ENCODE data around the gene OSBPL10. TPM values are rescaled to one million over a fixed set of nuclear protein-coding genes. Genes with fewer than 3 reads are reported as not detected.

OSBPL10 gene
- total RNA-seq, 4 donors from 2014 or later, result 18.6 to 33.6 (median 28.8) TPM

DNA sequence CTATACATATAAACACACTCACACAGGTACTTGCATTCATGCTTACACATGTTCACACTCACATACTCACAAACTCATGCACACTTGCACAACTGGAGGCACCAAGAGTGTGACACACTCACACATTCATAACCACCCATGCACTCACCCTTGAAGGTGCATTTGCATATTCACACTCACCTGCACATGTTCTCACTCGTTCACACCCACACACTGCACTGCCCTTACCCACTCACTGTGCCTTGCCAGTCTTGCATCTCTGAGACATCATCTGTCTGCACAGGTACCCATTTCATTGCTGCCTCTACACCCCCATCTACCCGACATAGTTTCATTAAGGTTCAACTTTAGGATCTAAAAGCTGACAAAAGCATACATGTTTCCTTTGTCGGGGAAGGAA is 95.8 kb downstream of the OSBPL10 start:
- H3K36me3 ChIP-seq, result no peaks in the 10 kb centered on the region
- DNase-seq, result no peak
- intact Hi-C loops (cut with DNase I), result no loop called here
- H3K27me3 ChIP-seq, result no peaks in the 10 kb centered on the region
- no peak for TF ChIP-seq POLR2A (IDR thresholded peaks at IDR 0.05)
- TF ChIP-seq, protein P1, sequence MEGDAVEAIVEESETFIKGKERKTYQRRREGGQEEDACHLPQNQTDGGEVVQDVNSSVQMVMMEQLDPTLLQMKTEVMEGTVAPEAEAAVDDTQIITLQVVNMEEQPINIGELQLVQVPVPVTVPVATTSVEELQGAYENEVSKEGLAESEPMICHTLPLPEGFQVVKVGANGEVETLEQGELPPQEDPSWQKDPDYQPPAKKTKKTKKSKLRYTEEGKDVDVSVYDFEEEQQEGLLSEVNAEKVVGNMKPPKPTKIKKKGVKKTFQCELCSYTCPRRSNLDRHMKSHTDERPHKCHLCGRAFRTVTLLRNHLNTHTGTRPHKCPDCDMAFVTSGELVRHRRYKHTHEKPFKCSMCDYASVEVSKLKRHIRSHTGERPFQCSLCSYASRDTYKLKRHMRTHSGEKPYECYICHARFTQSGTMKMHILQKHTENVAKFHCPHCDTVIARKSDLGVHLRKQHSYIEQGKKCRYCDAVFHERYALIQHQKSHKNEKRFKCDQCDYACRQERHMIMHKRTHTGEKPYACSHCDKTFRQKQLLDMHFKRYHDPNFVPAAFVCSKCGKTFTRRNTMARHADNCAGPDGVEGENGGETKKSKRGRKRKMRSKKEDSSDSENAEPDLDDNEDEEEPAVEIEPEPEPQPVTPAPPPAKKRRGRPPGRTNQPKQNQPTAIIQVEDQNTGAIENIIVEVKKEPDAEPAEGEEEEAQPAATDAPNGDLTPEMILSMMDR (IDR thresholded peaks at IDR 0.05), result no peak
- no peaks in the 10 kb centered on the region for H3K9me3 ChIP-seq
- 94 to 95% methylated on average over 3 of the region's 3 CpGs for WGBS, 2 donors
- H3K4me1 ChIP-seq, result peaks cover 0 to 13% of the 10 kb centered on the region in 2 donors
- H3K4me3 ChIP-seq (replicated peaks in 1 of 3), result no peak overlapping the region
- no peak overlapping the region for H3K27ac ChIP-seq

DNA sequence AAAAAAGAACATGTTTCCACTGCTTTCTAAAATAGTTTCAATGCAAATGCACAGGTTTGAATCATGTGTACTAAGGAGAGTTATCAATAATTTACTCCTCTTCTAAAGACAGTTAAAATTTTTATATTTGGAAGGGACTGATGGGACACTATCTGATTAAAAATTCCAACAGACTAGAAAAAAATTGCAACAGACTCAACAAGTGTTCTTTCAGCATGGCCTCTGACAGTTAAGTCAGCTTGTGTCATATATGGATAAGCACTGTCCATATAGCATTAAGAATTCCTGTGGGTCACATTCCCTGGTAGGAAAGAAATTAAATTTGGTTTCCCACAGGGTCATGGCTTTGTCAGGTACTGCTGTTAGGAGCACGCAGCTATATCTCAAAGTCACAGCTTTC is 96.8 kb downstream of the OSBPL10 start:
- H3K27me3 ChIP-seq, result no peaks in the 10 kb centered on the region
- H3K4me1 ChIP-seq, result peaks cover 0 to 13% of the 10 kb centered on the region in 2 donors
- no peak overlapping the region for H3K27ac ChIP-seq
- intact Hi-C loops (cut with DNase I), result no loop called here
- H3K36me3 ChIP-seq, result no peaks in the 10 kb centered on the region
- H3K4me3 ChIP-seq (replicated peaks in 1 of 3), result no peak overlapping the region
- WGBS, 2 donors, result 97 to 100% methylated on average over 1 of the region's 1 CpG
- TF ChIP-seq, protein P1 (IDR thresholded peaks at IDR 0.05), result no peak
- no peak for TF ChIP-seq POLR2A (IDR thresholded peaks at IDR 0.05)
- no peaks in the 10 kb centered on the region for H3K9me3 ChIP-seq
- no peak for DNase-seq

DNA sequence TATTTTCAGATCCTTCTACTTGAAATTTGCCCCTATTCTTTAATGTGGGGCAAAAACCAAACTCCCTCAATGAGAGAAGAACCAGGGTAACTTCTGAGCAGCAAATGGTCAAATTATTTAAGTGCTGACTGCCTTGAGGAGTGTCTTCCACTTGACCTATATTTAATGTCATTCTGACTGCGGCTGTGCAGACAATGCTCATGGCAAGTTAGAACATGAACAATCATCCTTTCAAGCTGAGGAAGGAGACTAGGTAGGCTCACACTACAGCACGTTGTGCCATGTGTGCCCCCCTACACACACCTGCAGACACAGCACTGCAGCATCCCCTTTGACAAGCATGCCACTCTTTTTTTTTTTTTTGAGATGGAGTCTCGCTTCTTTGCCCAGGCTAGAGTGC is 98.2 kb downstream of the OSBPL10 start:
- Histone ChIP-seq H3K27ac (no peak overlapping the region), H3K9me3 (no peaks in the 10 kb centered on the region), H3K4me1 (peaks cover 0 to 13% of the 10 kb centered on the region in 2 donors), H3K27me3 (no peaks in the 10 kb centered on the region), H3K4me3 (replicated peaks in 1 of 3) (no peak overlapping the region), H3K36me3 (no peaks in the 10 kb centered on the region)
- no peak for DNase-seq
- intact Hi-C loops (cut with DNase I), result no loop called here
- 52 to 55% methylated on average over 3 of the region's 3 CpGs for WGBS, 2 donors
- no peak for TF ChIP-seq POLR2A (IDR thresholded peaks at IDR 0.05)
- TF ChIP-seq, protein P1 (IDR thresholded peaks at IDR 0.05), result no peak

- Histone ChIP-seq H3K27ac (no peak overlapping the region), H3K4me1 (peaks cover 0 to 13% of the 10 kb centered on the region in 2 donors), H3K36me3 (no peaks in the 10 kb centered on the region), H3K9me3 (no peaks in the 10 kb centered on the region), H3K4me3 (replicated peaks in 1 of 3) (no peak overlapping the region), H3K27me3 (no peaks in the 10 kb centered on the region)
- intact Hi-C loops (cut with DNase I), result no loop called here
- no peak for DNase-seq
- TF ChIP-seq POLR2A (IDR thresholded peaks at IDR 0.05), result no peak
- TF ChIP-seq, protein P1 (IDR thresholded peaks at IDR 0.05), result no peak
- WGBS, 2 donors, result 82 to 87% methylated on average over 4 of the region's 4 CpGs
Measured at GRCh38 chr3:31882431-31882830, 98.6 kb downstream of the OSBPL10 start.

GRCh38 chr3:31880482-31881078 is 100.5 kb downstream of the OSBPL10 start:
- WGBS, 2 donors, result 82 to 95% methylated on average over 4 of the region's 4 CpGs
- Histone ChIP-seq H3K9me3 (no peaks in the 10 kb centered on the region), H3K27ac (no peak overlapping the region), H3K4me3 (replicated peaks in 1 of 3) (no peak overlapping the region), H3K27me3 (no peaks in the 10 kb centered on the region), H3K36me3 (no peaks in the 10 kb centered on the region), H3K4me1 (peaks cover 6 to 13% of the 10 kb centered on the region in 2 donors)
- TF ChIP-seq POLR2A (IDR thresholded peaks at IDR 0.05), result no peak
- TF ChIP-seq, protein P1 (IDR thresholded peaks at IDR 0.05), result no peak
- no peak for DNase-seq
- intact Hi-C loops (cut with DNase I), result no loop called here
